Fibroblast of skin of back (primary cell): Measurements from ENCODE around the gene MYBL2.

Source experiments
- DNase-seq: peaks from one replicate; pipeline ENCODE4 v3.0.0-alpha.2; 2013

Gene MYBL2

GRCh38 chr20:43682446-43682845, 15.5 kb downstream of the MYBL2 start:
- DNase-seq, result no peak

- no peak for DNase-seq
Measured at GRCh38 chr20:43686820-43687219, 19.9 kb downstream of the MYBL2 start.

- no peak for DNase-seq
Measured at GRCh38 chr20:43689165-43689564, 22.3 kb downstream of the MYBL2 start.

GRCh38 chr20:43690943-43691598, 24.2 kb downstream of the MYBL2 start:
- DNase-seq, result no peak

GRCh38 chr20:43691928-43692524, 25.1 kb downstream of the MYBL2 start:
- peak; percentile 27 for DNase-seq

GRCh38 chr20:43694763-43695162, 27.8 kb downstream of the MYBL2 start:
- DNase-seq, result no peak

- no peak for DNase-seq
Measured at GRCh38 chr20:43695571-43695970, 28.7 kb downstream of the MYBL2 start.

- DNase-seq, result no peak
Measured at GRCh38 chr20:43699941-43700565, 33.1 kb downstream of the MYBL2 start.

- no peak for DNase-seq
Measured at GRCh38 chr20:43700627-43701026, 33.7 kb downstream of the MYBL2 start.

GRCh38 chr20:43702502-43702901, 35.6 kb downstream of the MYBL2 start:
- DNase-seq, result no peak

GRCh38 chr20:43710370-43711044, 43.6 kb downstream of the MYBL2 start:
- no peak for DNase-seq

GRCh38 chr20:43711098-43711654, 44.3 kb downstream of the MYBL2 start:
- DNase-seq, result no peak

- no peak for DNase-seq
Measured at GRCh38 chr20:43715044-43715443, 48.1 kb downstream of the MYBL2 start.

GRCh38 chr20:43715511-43715910, 48.6 kb downstream of the MYBL2 start:
- no peak for DNase-seq

- no peak for DNase-seq
Measured at GRCh38 chr20:43716123-43716522, 49.2 kb downstream of the MYBL2 start.

- DNase-seq, result no peak
Measured at GRCh38 chr20:43716757-43717615, 50.1 kb downstream of the MYBL2 start.

GRCh38 chr20:43717616-43717995, 50.7 kb downstream of the MYBL2 start:
- no peak for DNase-seq

GRCh38 chr20:43720007-43720406, 53.1 kb downstream of the MYBL2 start:
- DNase-seq, result no peak

- no peak for DNase-seq
Measured at GRCh38 chr20:43721097-43721428, 54.1 kb downstream of the MYBL2 start.

GRCh38 chr20:43721429-43722152, 54.7 kb downstream of the MYBL2 start:
- no peak for DNase-seq

GRCh38 chr20:43722153-43722505, 55.2 kb downstream of the MYBL2 start:
- DNase-seq, result no peak

- DNase-seq, result no peak
Measured at GRCh38 chr20:43723186-43723585, 56.3 kb downstream of the MYBL2 start.
